Measurements from ENCODE around the gene LCN10. TPM values are rescaled to one million over a fixed set of nuclear protein-coding genes. Genes with fewer than 3 reads are reported as not detected.

LCN10 gene
- total and polyA plus RNA-seq, 10 of the 15 experiments (the other 5 are each of a cell fraction or from before 2014, with no cell fraction given): 0.06 to 1.3 (median 0.21) TPM; not detected in 1

DNA sequence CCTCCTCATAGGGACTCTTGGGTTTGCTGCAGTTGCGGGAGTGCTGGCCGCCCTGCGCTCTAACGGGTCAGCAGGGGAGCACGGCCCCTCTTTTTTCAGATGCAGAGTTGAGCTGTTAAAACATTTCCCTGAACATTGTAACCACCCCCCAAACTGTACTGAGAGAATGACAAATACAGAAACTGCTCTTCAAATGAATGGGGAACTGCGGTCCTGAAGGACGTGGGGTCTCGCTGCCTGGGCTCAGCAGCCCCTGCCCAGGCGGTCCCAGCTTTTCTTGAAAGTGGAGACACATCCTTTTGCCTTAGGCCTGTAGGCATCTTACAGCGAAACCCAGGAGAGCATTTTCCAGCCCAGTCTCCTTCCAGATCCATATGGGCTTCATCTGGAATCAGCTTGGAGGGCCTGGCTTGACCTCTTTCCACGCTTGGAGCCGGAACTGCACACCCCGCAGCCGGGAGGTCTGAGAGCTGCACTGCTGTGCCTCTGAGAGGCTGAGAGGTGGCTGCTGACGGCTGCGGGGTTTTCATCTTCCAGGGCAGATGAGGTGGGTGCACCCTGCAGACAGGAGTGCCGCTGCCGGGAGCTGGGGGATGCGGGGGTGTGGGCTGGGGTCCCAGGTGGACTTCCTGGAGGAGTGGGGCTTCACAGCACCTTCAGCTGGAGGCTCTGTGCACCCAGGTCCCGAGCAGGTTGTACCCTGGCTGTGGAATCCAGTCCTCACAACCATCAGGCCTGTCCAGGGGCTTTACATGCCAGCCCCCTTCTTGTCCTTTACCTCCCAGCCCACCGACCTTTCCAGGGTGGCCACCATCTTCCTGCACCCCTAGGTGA is 54.2 kb downstream of the LCN10 start (continued):
- TF ChIP-seq, protein P1, sequence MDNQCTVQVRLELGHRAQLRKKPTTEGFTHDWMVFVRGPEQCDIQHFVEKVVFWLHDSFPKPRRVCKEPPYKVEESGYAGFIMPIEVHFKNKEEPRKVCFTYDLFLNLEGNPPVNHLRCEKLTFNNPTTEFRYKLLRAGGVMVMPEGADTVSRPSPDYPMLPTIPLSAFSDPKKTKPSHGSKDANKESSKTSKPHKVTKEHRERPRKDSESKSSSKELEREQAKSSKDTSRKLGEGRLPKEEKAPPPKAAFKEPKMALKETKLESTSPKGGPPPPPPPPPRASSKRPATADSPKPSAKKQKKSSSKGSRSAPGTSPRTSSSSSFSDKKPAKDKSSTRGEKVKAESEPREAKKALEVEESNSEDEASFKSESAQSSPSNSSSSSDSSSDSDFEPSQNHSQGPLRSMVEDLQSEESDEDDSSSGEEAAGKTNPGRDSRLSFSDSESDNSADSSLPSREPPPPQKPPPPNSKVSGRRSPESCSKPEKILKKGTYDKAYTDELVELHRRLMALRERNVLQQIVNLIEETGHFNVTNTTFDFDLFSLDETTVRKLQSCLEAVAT (IDR thresholded peaks at IDR 0.05): no peak
- TF ChIP-seq EP300 (IDR thresholded peaks at IDR 0.05; ENCODE audit: borderline replicate concordance in 1 of 2, control insufficient read depth in 1 of 2, low read depth in 2 of 2, low read length in 2 of 2) (0 out of 4 replicates have a peak, but pooled peaks of 1 of the 2 experiments have one; percentile 18), POLR2AphosphoS2 (IDR thresholded peaks at IDR 0.05; ENCODE audit: low read depth, low read length) (no peak), SIX5 (IDR thresholded peaks at IDR 0.05; ENCODE audit: low read depth, low read length, severe bottlenecking) (no peak), CBX5 (IDR thresholded peaks at IDR 0.05; ENCODE audit: low read depth) (0 out of 2 replicates have a peak, but pooled peaks have one; percentile 36), SP1 (IDR thresholded peaks at IDR 0.05; ENCODE audit: low read depth, low read length) (peak; percentile 20), MTA2 (IDR thresholded peaks at IDR 0.05; ENCODE audit: low read depth) (peak; percentile 53), SMARCA5 (IDR thresholded peaks at IDR 0.05) (peak; percentile 59; the same call in 1 of the 2 replicates), RUNX3 (IDR thresholded peaks at IDR 0.05; ENCODE audit: low read length) (peak; percentile 75), KLF5 (IDR thresholded peaks at IDR 0.05; ENCODE audit: partially characterized antibody) (no peak), CBFB (IDR thresholded peaks at IDR 0.05; ENCODE audit: low read depth) (no peak), STAT1 (conservative IDR thresholded peaks at IDR 0.05) (no peak), NR2C1 (IDR thresholded peaks at IDR 0.05) (no peak), MEF2A (IDR thresholded peaks at IDR 0.05; ENCODE audit: insufficient read depth, low read depth, low read length) (0 out of 2 replicates have a peak, but pooled peaks have one; percentile 18), JUNB (IDR thresholded peaks at IDR 0.05) (peak; percentile 81)
- TF ChIP-seq, protein P2, sequence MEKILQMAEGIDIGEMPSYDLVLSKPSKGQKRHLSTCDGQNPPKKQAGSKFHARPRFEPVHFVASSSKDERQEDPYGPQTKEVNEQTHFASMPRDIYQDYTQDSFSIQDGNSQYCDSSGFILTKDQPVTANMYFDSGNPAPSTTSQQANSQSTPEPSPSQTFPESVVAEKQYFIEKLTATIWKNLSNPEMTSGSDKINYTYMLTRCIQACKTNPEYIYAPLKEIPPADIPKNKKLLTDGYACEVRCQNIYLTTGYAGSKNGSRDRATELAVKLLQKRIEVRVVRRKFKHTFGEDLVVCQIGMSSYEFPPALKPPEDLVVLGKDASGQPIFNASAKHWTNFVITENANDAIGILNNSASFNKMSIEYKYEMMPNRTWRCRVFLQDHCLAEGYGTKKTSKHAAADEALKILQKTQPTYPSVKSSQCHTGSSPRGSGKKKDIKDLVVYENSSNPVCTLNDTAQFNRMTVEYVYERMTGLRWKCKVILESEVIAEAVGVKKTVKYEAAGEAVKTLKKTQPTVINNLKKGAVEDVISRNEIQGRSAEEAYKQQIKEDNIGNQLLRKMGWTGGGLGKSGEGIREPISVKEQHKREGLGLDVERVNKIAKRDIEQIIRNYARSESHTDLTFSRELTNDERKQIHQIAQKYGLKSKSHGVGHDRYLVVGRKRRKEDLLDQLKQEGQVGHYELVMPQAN (conservative IDR thresholded peaks at IDR 0.05): no peak

Small RNA genes lying within 50 kb of the gene (microRNA-seq; reads per million reads assigned to microRNA genes)
- gene MIR6722: not detected

Small RNA genes lying within 50 kb of the gene (small RNA-seq; reads per million reads assigned to genes)
- gene ATP6V1G1P3 (not detected), gene MIR6722 (not detected)

Other genes with a start within 250 kb of the LCN10 start
Only the 7 nearest of the 21 such genes appear.
- 16.2 and 18.9 TPM in 2 replicates for gene AGPAT2, start 55.5 kb downstream of the LCN10 start, total RNA-seq (2014; rRNA removed)
- 6.8 and 7.1 TPM in 2 replicates for gene AGPAT2, start 55.5 kb downstream of the LCN10 start, total RNA-seq (2014; rRNA removed; fragmentation: Illumina TruSeq; extraction: Trizol)
- gene AGPAT2, start 55.5 kb downstream of the LCN10 start, total RNA-seq (2021): 22.5 TPM in 2 replicates
- 6.5 and 17.5 TPM in 2 replicates for gene AGPAT2, start 55.5 kb downstream of the LCN10 start, polyA plus RNA-seq (2011; rRNA removed)
- 0.92 and 6.0 TPM in 2 replicates for gene AGPAT2, start 55.5 kb downstream of the LCN10 start, polyA plus RNA-seq (2014; fragmentation: Illumina TruSeq; extraction: Trizol)
- under 1 TPM; 0.10 to 0.47 TPM for gene AGPAT2, start 55.5 kb downstream of the LCN10 start, polyA plus RNA-seq (2014; fragmentation: Nextera tagmentation; extraction: Ambion mirVana)
- 25.4 and 28.5 TPM in 2 replicates for gene AGPAT2, start 55.5 kb downstream of the LCN10 start, polyA plus RNA-seq (2014; rRNA removed)
- 10 to 100 TPM; 19.5 to 23.7 TPM for gene AGPAT2, start 55.5 kb downstream of the LCN10 start, polyA plus RNA-seq (2016; fragmentation: Nextera tagmentation; extraction: Ambion mirVana)
- 0.11 and 0.28 TPM in 2 replicates for gene DIPK1B, start 30.4 kb downstream of the LCN10 start, total RNA-seq (2014; rRNA removed)
- gene DIPK1B, start 30.4 kb downstream of the LCN10 start, total RNA-seq (2014; rRNA removed; fragmentation: Illumina TruSeq; extraction: Trizol): 0.09 TPM in 2 replicates
- 0.21 and 0.32 TPM in 2 replicates for gene DIPK1B, start 30.4 kb downstream of the LCN10 start, total RNA-seq (2021)
- gene DIPK1B, start 30.4 kb downstream of the LCN10 start, polyA plus RNA-seq (2011; rRNA removed): 0.06 and 0.12 TPM in 2 replicates
- gene DIPK1B, start 30.4 kb downstream of the LCN10 start, polyA plus RNA-seq (2014; fragmentation: Illumina TruSeq; extraction: Trizol): not detected in 2 replicates
- gene DIPK1B, start 30.4 kb downstream of the LCN10 start, polyA plus RNA-seq (2014; fragmentation: Nextera tagmentation; extraction: Ambion mirVana): not detected
- 0.16 and 0.20 TPM in 2 replicates for gene DIPK1B, start 30.4 kb downstream of the LCN10 start, polyA plus RNA-seq (2014; rRNA removed)
- under 1 TPM; 0.08 to 0.13 TPM for gene DIPK1B, start 30.4 kb downstream of the LCN10 start, polyA plus RNA-seq (2016; fragmentation: Nextera tagmentation; extraction: Ambion mirVana)
- gene LCN6, start 5.6 kb upstream of the LCN10 start, total RNA-seq (2014; rRNA removed): not detected in 2 replicates
- gene LCN6, start 5.6 kb upstream of the LCN10 start, total RNA-seq (2014; rRNA removed; fragmentation: Illumina TruSeq; extraction: Trizol): not detected in 2 replicates
- gene LCN6, start 5.6 kb upstream of the LCN10 start, total RNA-seq (2021): not detected in 2 replicates
- not detected in 2 replicates for gene LCN6, start 5.6 kb upstream of the LCN10 start, polyA plus RNA-seq (2011; rRNA removed)
- not detected in 2 replicates for gene LCN6, start 5.6 kb upstream of the LCN10 start, polyA plus RNA-seq (2014; fragmentation: Illumina TruSeq; extraction: Trizol)
- not detected for gene LCN6, start 5.6 kb upstream of the LCN10 start, polyA plus RNA-seq (2014; fragmentation: Nextera tagmentation; extraction: Ambion mirVana)
- gene LCN6, start 5.6 kb upstream of the LCN10 start, polyA plus RNA-seq (2014; rRNA removed): not detected in 2 replicates
- not detected for gene LCN6, start 5.6 kb upstream of the LCN10 start, polyA plus RNA-seq (2016; fragmentation: Nextera tagmentation; extraction: Ambion mirVana)
- gene LCN8, start 15.3 kb upstream of the LCN10 start, total RNA-seq (2014; rRNA removed): not detected in 2 replicates
- not detected in 2 replicates for gene LCN8, start 15.3 kb upstream of the LCN10 start, total RNA-seq (2014; rRNA removed; fragmentation: Illumina TruSeq; extraction: Trizol)
- gene LCN8, start 15.3 kb upstream of the LCN10 start, total RNA-seq (2021): not detected in 2 replicates
- gene LCN8, start 15.3 kb upstream of the LCN10 start, polyA plus RNA-seq (2011; rRNA removed): not detected in 2 replicates
- gene LCN8, start 15.3 kb upstream of the LCN10 start, polyA plus RNA-seq (2014; fragmentation: Illumina TruSeq; extraction: Trizol): not detected in 2 replicates
- gene LCN8, start 15.3 kb upstream of the LCN10 start, polyA plus RNA-seq (2014; fragmentation: Nextera tagmentation; extraction: Ambion mirVana): not detected
- not detected in 2 replicates for gene LCN8, start 15.3 kb upstream of the LCN10 start, polyA plus RNA-seq (2014; rRNA removed)
- gene LCN8, start 15.3 kb upstream of the LCN10 start, polyA plus RNA-seq (2016; fragmentation: Nextera tagmentation; extraction: Ambion mirVana): not detected
- gene LCN15, start 21.6 kb upstream of the LCN10 start, total RNA-seq (2014; rRNA removed): 0.22 TPM in 1 of 2 replicates, not detected in the other
- gene LCN15, start 21.6 kb upstream of the LCN10 start, total RNA-seq (2014; rRNA removed; fragmentation: Illumina TruSeq; extraction: Trizol): not detected in 2 replicates
- gene LCN15, start 21.6 kb upstream of the LCN10 start, total RNA-seq (2021): not detected in 2 replicates
- not detected in 2 replicates for gene LCN15, start 21.6 kb upstream of the LCN10 start, polyA plus RNA-seq (2011; rRNA removed)
- gene LCN15, start 21.6 kb upstream of the LCN10 start, polyA plus RNA-seq (2014; fragmentation: Illumina TruSeq; extraction: Trizol): not detected in 2 replicates
- gene LCN15, start 21.6 kb upstream of the LCN10 start, polyA plus RNA-seq (2014; fragmentation: Nextera tagmentation; extraction: Ambion mirVana): not detected
- 0.11 TPM in 1 of 2 replicates, not detected in the other for gene LCN15, start 21.6 kb upstream of the LCN10 start, polyA plus RNA-seq (2014; rRNA removed)
- gene LCN15, start 21.6 kb upstream of the LCN10 start, polyA plus RNA-seq (2016; fragmentation: Nextera tagmentation; extraction: Ambion mirVana): under 1 TPM; 0.37 to 0.50 TPM
- gene TMEM141, start 48.4 kb upstream of the LCN10 start, total RNA-seq (2014; rRNA removed): 42.5 and 43.1 TPM in 2 replicates
- gene TMEM141, start 48.4 kb upstream of the LCN10 start, total RNA-seq (2014; rRNA removed; fragmentation: Illumina TruSeq; extraction: Trizol): 27.4 and 29.2 TPM in 2 replicates
- gene TMEM141, start 48.4 kb upstream of the LCN10 start, total RNA-seq (2021): 31.1 and 36.1 TPM in 2 replicates
- gene TMEM141, start 48.4 kb upstream of the LCN10 start, polyA plus RNA-seq (2011; rRNA removed): 11.0 and 20.2 TPM in 2 replicates
- gene TMEM141, start 48.4 kb upstream of the LCN10 start, polyA plus RNA-seq (2014; fragmentation: Illumina TruSeq; extraction: Trizol): 15.2 and 38.1 TPM in 2 replicates
- gene TMEM141, start 48.4 kb upstream of the LCN10 start, polyA plus RNA-seq (2014; fragmentation: Nextera tagmentation; extraction: Ambion mirVana): 10 to 100 TPM in 1 of 2 experiments, 1 to 10 TPM in 1; 7.8 to 13.3 TPM
- gene TMEM141, start 48.4 kb upstream of the LCN10 start, polyA plus RNA-seq (2014; rRNA removed): 37.7 and 43.5 TPM in 2 replicates
- 10 to 100 TPM; 46.7 to 48.6 TPM for gene TMEM141, start 48.4 kb upstream of the LCN10 start, polyA plus RNA-seq (2016; fragmentation: Nextera tagmentation; extraction: Ambion mirVana)
- not detected in 2 replicates for gene CCDC183, start 53.4 kb upstream of the LCN10 start, total RNA-seq (2014; rRNA removed)
- not detected in 2 replicates for gene CCDC183, start 53.4 kb upstream of the LCN10 start, total RNA-seq (2014; rRNA removed; fragmentation: Illumina TruSeq; extraction: Trizol)
- gene CCDC183, start 53.4 kb upstream of the LCN10 start, total RNA-seq (2021): 0.27 TPM in 1 of 2 replicates, not detected in the other
- gene CCDC183, start 53.4 kb upstream of the LCN10 start, polyA plus RNA-seq (2011; rRNA removed): 0.26 and 0.43 TPM in 2 replicates
- 0.04 TPM in 1 of 2 replicates, not detected in the other for gene CCDC183, start 53.4 kb upstream of the LCN10 start, polyA plus RNA-seq (2014; fragmentation: Illumina TruSeq; extraction: Trizol)
- not detected for gene CCDC183, start 53.4 kb upstream of the LCN10 start, polyA plus RNA-seq (2014; fragmentation: Nextera tagmentation; extraction: Ambion mirVana)
- gene CCDC183, start 53.4 kb upstream of the LCN10 start, polyA plus RNA-seq (2014; rRNA removed): 0.25 and 0.60 TPM in 2 replicates
- gene CCDC183, start 53.4 kb upstream of the LCN10 start, polyA plus RNA-seq (2016; fragmentation: Nextera tagmentation; extraction: Ambion mirVana): 1 to 10 TPM in 1 of 2 experiments, under 1 TPM in 1; 0.55 to 1.2 TPM

All from GM12878 (cell line).